Keratinocyte (primary cell): ENCODE measurements around the gene HTRA3. TPM values are rescaled to one million over a fixed set of nuclear protein-coding genes. Genes with fewer than 3 reads are reported as not detected.

Experiments
- DNase-seq: peaks from one replicate; pipeline ENCODE4 v3.0.0-alpha.2; 2011; ENCODE audit warnings: low read depth, missing footprints, low spot score
- FAIRE-seq: peaks from 2 replicates; lab custom pipeline; 2011; peaks lifted over from hg19 to GRCh38; lab: Jason Lieb, UNC
- H2AFZ ChIP-seq: 2 replicates; pipeline ENCODE4 v1.6.0; 2012; ENCODE audit warnings: low read length, control low read depth, inconsistent platforms; ENCODE audit not compliant: control insufficient read depth
- H3K27ac ChIP-seq: 2 replicates; pipeline ENCODE4 v1.5.1; 2011; ENCODE audit warnings: low read length; ENCODE audit not compliant: control insufficient read depth, insufficient read depth
- H3K27me3 ChIP-seq: 3 replicates; pipeline ENCODE4 v1.6.0; 2011; ENCODE audit warnings: low read length; ENCODE audit not compliant: control insufficient read depth, insufficient read depth; ENCODE audit errors: extremely low read depth
- H3K36me3 ChIP-seq, 2 experiments: 2 replicates in 1 of 2; 3 replicates in 1 of 2; pipeline ENCODE4 v1.5.1; 2011; ENCODE audit warnings: low read length in 2 of 2, mild to moderate bottlenecking in 1 of 2; ENCODE audit not compliant: control insufficient read depth in 2 of 2, insufficient read depth in 2 of 2; ENCODE audit errors: extremely low read depth in 1 of 2
- H3K4me1 ChIP-seq: 3 replicates; pipeline ENCODE4 v1.5.1; 2011; ENCODE audit warnings: low read length; ENCODE audit not compliant: control insufficient read depth, insufficient read depth; ENCODE audit errors: extremely low read depth
- H3K4me2 ChIP-seq: 3 replicates; pipeline ENCODE4 v1.6.0; 2011; ENCODE audit warnings: low read depth, low read length; ENCODE audit not compliant: control insufficient read depth, insufficient read depth; ENCODE audit errors: extremely low read depth
- H3K4me3 ChIP-seq, 3 experiments: fragments of 200-600 bp in 1 of 3; sonication (generic) in 1 of 3; 2 replicates in 2 of 3; 3 replicates in 1 of 3; pipeline ENCODE4 v1.5.1; 2011 to 2016; ENCODE audit warnings: low read length in 3 of 3, mild to moderate bottlenecking in 3 of 3, control low read depth in 2 of 3, inconsistent platforms in 1 of 3, low read depth in 1 of 3, mixed read lengths in 1 of 3, mixed run types in 1 of 3, moderate library complexity in 1 of 3; ENCODE audit not compliant: control insufficient read depth in 2 of 3, insufficient read depth in 2 of 3; ENCODE audit errors: extremely low read depth in 1 of 3
- H3K79me2 ChIP-seq: 2 replicates; pipeline ENCODE4 v1.6.0; 2012; ENCODE audit warnings: low read length; ENCODE audit not compliant: control insufficient read depth, insufficient read depth
- H3K9ac ChIP-seq: 3 replicates; pipeline ENCODE4 v1.6.0; 2011; ENCODE audit warnings: low read length; ENCODE audit not compliant: control insufficient read depth, insufficient read depth; ENCODE audit errors: extremely low read depth
- H3K9me1 ChIP-seq: 3 replicates; pipeline ENCODE4 v1.6.0; 2011; ENCODE audit warnings: low read length; ENCODE audit not compliant: control insufficient read depth, insufficient read depth; ENCODE audit errors: extremely low read depth
- H3K9me3 ChIP-seq: 2 replicates; pipeline ENCODE4 v1.5.1; 2012; ENCODE audit warnings: low read depth, low read length; ENCODE audit not compliant: control insufficient read depth
- H4K20me1 ChIP-seq: 3 replicates; pipeline ENCODE4 v1.6.0; 2011; ENCODE audit warnings: low read length; ENCODE audit not compliant: control insufficient read depth, insufficient read depth; ENCODE audit errors: extremely low read depth
- EZH2 ChIP-seq: IDR thresholded peaks from one replicate; pipeline ENCODE4 v1.6.1; 2012; ENCODE audit warnings: inconsistent platforms, mild to moderate bottlenecking, low read length, moderate library complexity
- dilution Hi-C: fragments of 300-500 bp; cut with MboI; formaldehyde crosslinking; loops from one replicate; pipeline ENCODE4 v1.7.0; 2020; ENCODE audit warnings: low sequenced_read_pairs; ENCODE audit not compliant: extremely low pct_ligation_motif_present
- polyA plus RNA-seq, 5 experiments: library from polyadenylated mRNA; depleted of rRNA in 3 of 5; stranded (reverse) in 3 of 5; stranded (forward) in 1 of 5; unstranded in 1 of 5; fragments of >200 nt; gene quantifications; 1 replicate in 1 of 5; 2 replicates in 3 of 5; 3 replicates in 1 of 5; pipeline versions ENCODE4 v1.2.1 to v1.2.3, GENCODE V29; 2011 to 2012; ENCODE audit warnings: missing spikeins in 2 of 5, low read depth in 1 of 5, low replicate concordance in 1 of 5
- TF ChIP-seq, protein P1 (sequence below), 3 experiments: IDR thresholded peaks in 1 of 3; conservative IDR thresholded peaks in 1 of 3; optimal IDR thresholded peaks in 1 of 3; 2 replicates in 2 of 3; 3 replicates in 1 of 3; pipeline versions ENCODE3 to v1.5.1; 2011; ENCODE audit warnings: low read length in 3 of 3, mild to moderate bottlenecking in 3 of 3, moderate library complexity in 2 of 3, control low read depth in 1 of 3, inconsistent platforms in 1 of 3; ENCODE audit not compliant: insufficient read depth in 2 of 3; ENCODE audit errors: extremely low read depth in 1 of 3

The HTRA3 gene
- polyA plus RNA-seq, 1 donor (not counting 4 experiments of a cell fraction or from before 2014, with no cell fraction given) = not detected

DNA sequence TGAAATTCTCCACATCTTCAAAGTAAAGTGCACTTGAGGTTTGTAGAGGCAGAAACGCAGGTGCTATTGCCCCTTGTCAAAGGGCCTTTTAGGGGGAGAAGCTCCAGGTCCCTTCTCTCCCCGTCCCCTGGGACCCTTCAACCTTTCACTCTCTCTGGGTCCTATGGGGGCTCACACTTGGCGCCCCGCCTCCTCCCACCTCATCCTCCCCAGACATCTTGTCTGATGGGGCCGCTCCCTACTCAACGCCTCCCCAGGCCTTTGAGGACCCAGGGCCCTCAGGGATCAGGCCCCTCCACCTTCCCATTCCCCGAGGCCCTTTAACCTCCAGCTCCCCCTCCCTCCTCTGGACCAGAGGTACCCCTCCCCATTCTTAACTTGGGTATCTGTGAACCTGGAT lies 1.3 kb upstream of the HTRA3 start:
- FAIRE-seq (no peak), DNase-seq (no peak)
- TF ChIP-seq EZH2 = no peak
- TF ChIP-seq, protein P1, sequence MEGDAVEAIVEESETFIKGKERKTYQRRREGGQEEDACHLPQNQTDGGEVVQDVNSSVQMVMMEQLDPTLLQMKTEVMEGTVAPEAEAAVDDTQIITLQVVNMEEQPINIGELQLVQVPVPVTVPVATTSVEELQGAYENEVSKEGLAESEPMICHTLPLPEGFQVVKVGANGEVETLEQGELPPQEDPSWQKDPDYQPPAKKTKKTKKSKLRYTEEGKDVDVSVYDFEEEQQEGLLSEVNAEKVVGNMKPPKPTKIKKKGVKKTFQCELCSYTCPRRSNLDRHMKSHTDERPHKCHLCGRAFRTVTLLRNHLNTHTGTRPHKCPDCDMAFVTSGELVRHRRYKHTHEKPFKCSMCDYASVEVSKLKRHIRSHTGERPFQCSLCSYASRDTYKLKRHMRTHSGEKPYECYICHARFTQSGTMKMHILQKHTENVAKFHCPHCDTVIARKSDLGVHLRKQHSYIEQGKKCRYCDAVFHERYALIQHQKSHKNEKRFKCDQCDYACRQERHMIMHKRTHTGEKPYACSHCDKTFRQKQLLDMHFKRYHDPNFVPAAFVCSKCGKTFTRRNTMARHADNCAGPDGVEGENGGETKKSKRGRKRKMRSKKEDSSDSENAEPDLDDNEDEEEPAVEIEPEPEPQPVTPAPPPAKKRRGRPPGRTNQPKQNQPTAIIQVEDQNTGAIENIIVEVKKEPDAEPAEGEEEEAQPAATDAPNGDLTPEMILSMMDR (optimal IDR thresholded peaks at IDR 0.05 in 1 of 3, IDR thresholded peaks at IDR 0.05 in 1 of 3, conservative IDR thresholded peaks at IDR 0.05 in 1 of 3; ENCODE audit: extremely low read depth in 1 of 3, insufficient read depth in 2 of 3, low read length in 3 of 3) = no peak
- H3K4me3 ChIP-seq = no peak overlapping the region
- H3K9me1 ChIP-seq = no peaks in the 10 kb centered on the region
- no peak overlapping the region for H2AFZ ChIP-seq
- dilution Hi-C loops = loop anchor here (25.0 kb wide), 1 partner anchor 144 kb away; no protein-coding TSS in a partner anchor
- no peaks in the 10 kb centered on the region for H3K4me1 ChIP-seq
- H3K9ac ChIP-seq = no peak overlapping the region
- H3K4me2 ChIP-seq = no peak overlapping the region
- H3K79me2 ChIP-seq = no peaks in the 10 kb centered on the region
- H4K20me1 ChIP-seq = no peaks in the 10 kb centered on the region
- no peaks in the 10 kb centered on the region for H3K36me3 ChIP-seq
- no peak overlapping the region for H3K27ac ChIP-seq
- H3K9me3 ChIP-seq = no peaks in the 10 kb centered on the region
- H3K27me3 ChIP-seq = peaks cover 41% of the 10 kb centered on the region

GRCh38 chr4:8268901-8269534 lies 536 bp upstream of the HTRA3 start:
- H3K9ac ChIP-seq = no peak overlapping the region
- H3K36me3 ChIP-seq = no peaks in the 10 kb centered on the region
- dilution Hi-C loops = loop anchor here (25.0 kb wide), 1 partner anchor 143 kb away; no protein-coding TSS in a partner anchor
- peaks cover 41% of the 10 kb centered on the region for H3K27me3 ChIP-seq
- H3K4me1 ChIP-seq = no peaks in the 10 kb centered on the region
- H3K4me2 ChIP-seq = no peak overlapping the region
- no peak overlapping the region for H3K4me3 ChIP-seq
- H4K20me1 ChIP-seq = no peaks in the 10 kb centered on the region
- FAIRE-seq = no peak
- no peak for DNase-seq
- no peaks in the 10 kb centered on the region for H3K79me2 ChIP-seq
- H2AFZ ChIP-seq = no peak overlapping the region
- no peaks in the 10 kb centered on the region for H3K9me1 ChIP-seq
- no peaks in the 10 kb centered on the region for H3K9me3 ChIP-seq
- TF ChIP-seq, protein P1 (optimal IDR thresholded peaks at IDR 0.05 in 1 of 3, IDR thresholded peaks at IDR 0.05 in 1 of 3, conservative IDR thresholded peaks at IDR 0.05 in 1 of 3; ENCODE audit: extremely low read depth in 1 of 3, insufficient read depth in 2 of 3, low read length in 3 of 3) = no peak
- peak; percentile 65 for TF ChIP-seq EZH2
- no peak overlapping the region for H3K27ac ChIP-seq
